ENCODE measurements around the gene VASH2.

Gene VASH2

DNA sequence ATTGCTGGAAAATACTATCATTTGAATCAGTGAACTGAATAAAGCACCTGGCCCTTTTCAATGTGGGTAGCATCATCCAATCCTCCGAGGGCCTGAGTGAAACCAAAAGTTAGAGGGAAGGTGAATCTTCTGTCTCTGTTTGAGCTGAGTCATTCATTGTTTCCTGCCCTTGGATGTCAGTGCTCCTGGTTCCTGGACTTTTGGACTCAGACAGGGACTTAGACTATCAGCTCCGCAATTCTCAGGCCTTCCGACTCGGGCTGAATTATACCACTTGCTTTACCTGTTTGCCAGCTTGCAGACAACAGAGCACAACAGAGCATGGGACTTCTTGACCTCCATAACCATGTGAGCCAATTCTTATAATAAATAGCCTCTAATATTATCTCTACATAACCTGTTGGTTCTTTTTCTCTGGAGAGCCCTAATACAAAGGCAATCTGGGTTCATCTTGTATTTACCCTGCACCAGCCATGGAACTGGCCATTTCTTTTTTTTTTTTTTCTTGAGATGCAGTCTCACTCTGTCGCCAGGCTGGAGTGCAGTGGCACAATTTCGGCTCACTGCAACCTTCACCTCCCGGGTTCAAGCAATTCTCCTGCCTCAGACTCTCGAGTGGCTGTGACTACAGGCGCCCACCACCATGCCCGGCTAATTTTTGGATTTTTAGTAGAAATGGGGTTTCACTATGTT lies 19.2 kb upstream of the VASH2 start:
- no peak for DNase-seq (ENCODE audit: low spot score)

GRCh38 chr1:212933815-212934471 lies 16.4 kb upstream of the VASH2 start:
- no peak for DNase-seq (ENCODE audit: low spot score)

DNA sequence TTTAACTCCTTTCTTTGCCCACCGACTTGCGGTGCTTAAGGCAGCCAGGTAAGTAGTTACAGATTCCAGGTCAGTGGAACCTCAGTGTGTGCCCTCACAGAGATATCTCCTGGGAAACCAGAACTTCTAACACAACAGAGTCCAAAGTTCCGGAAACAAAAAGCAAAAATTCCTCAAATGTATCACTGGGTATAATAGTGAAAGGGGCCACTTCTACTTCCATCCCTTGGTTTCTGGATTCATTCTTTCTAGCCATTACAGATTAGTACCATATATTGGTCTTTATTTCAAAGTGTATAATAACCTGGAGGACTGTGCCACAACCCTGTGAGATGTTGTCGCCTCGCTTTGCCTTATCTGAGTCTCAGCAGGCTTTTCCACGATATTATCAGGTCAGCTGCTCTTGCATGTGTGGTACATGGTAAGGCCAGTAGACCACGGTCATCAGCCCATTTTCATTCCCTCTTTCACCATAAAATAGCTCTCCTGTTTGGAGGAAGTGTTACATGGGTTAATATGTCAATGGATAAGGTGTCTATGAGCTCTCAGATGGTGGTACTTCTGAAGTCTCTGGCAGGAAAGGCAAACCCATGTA lies 14.9 kb upstream of the VASH2 start:
- DNase-seq (ENCODE audit: low spot score), result no peak

DNA sequence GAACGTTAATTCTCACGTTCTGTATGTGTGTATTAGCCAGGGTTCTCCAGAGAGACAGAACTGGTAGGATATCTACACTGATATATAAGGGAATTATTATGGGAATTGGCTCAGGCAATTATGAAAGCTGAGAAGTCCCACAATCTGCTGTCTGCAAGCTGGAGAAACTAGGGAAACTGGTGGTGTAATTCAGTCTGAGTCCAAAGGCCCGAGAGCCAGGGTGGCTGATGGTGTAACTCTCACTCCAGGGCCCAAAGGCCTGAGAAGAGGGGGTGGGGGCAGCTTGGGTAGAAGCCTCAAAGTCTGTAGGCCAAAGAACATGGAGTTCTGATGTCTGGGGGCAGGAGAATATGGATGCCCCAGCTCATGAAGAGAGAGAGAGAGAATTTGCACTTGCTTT lies 13.3 kb upstream of the VASH2 start:
- no peak for DNase-seq (ENCODE audit: low spot score)

DNA sequence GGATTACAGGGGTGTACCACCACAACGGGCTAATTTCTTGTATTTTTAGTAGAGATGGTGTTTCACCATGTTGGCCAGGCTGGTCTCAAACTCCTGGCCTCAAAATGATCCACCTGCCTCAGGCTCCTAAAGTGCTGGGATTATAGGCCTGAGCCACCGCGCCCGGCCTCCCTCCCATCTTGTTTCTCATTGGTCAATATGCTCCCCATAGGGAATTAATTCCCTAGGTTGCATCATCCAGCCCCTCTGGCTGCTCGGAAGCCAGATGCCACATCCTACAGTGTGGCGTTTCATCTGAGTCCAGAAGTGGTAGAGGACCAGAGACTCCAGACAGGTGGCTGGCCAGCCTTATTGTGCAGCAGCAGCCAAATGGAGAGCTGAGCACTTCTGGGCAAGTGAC lies 11.5 kb upstream of the VASH2 start:
- no peak for DNase-seq (ENCODE audit: low spot score)

DNA sequence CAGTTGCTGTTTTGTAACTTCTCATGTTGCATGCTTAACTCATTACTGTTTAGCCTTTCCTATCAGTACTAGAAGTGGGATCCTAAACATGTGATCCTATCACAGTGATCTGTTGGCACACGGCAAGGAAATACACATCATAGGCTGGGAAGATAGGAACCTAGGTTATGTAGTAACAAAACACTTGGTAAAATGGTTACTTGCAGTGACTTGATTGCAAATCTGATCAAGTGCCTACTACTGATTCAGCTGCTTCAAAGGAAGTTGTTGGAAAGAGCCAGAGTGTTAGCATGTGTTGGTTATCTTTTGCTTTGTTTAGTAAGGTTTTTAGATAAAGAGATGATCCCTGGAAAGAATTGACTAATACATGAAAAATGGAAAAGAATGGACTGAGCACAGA lies 8.9 kb upstream of the VASH2 start:
- DNase-seq (ENCODE audit: low spot score), result no peak

- DNase-seq (ENCODE audit: low spot score), result no peak
These were observed 7.5 kb upstream of the VASH2 start for GRCh38 chr1:212942679-212943392.

GRCh38 chr1:212943393-212943710 lies 7.0 kb upstream of the VASH2 start:
- DNase-seq (ENCODE audit: low spot score), result no peak

- no peak for DNase-seq (ENCODE audit: low spot score)
These were observed 6.0 kb upstream of the VASH2 start for GRCh38 chr1:212944229-212944901.

GRCh38 chr1:212945056-212945455 lies 5.3 kb upstream of the VASH2 start:
- no peak for DNase-seq (ENCODE audit: low spot score)

GRCh38 chr1:212945463-212946160 lies 4.7 kb upstream of the VASH2 start:
- DNase-seq (ENCODE audit: low spot score), result no peak

DNA sequence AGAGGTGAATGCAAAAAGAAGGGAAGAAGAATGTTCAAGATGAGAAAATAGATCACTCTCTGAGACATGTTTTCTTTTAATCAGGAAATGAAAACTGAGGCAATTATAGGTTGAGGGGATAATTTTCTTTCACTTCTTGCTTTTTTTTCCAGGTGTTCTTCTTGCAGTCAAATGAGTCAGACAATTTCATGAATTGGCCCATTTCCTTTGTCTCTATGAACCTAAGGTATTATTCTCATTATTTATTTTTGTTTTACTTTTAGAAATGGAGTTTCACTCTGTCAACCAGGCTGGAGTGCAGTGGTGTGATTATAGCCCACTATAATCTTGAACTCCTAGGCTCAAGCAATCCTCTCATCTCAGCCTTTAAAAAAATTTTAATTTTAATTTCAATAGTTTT lies 3.5 kb upstream of the VASH2 start:
- DNase-seq (ENCODE audit: low spot score), result no peak

- no peak for DNase-seq (ENCODE audit: low spot score)
These were observed 570 bp upstream of the VASH2 start for GRCh38 chr1:212949771-212950170.

- peak; percentile 49 for DNase-seq (ENCODE audit: low spot score)
These were observed 995 bp downstream of the VASH2 start for GRCh38 chr1:212951126-212951946.

DNA sequence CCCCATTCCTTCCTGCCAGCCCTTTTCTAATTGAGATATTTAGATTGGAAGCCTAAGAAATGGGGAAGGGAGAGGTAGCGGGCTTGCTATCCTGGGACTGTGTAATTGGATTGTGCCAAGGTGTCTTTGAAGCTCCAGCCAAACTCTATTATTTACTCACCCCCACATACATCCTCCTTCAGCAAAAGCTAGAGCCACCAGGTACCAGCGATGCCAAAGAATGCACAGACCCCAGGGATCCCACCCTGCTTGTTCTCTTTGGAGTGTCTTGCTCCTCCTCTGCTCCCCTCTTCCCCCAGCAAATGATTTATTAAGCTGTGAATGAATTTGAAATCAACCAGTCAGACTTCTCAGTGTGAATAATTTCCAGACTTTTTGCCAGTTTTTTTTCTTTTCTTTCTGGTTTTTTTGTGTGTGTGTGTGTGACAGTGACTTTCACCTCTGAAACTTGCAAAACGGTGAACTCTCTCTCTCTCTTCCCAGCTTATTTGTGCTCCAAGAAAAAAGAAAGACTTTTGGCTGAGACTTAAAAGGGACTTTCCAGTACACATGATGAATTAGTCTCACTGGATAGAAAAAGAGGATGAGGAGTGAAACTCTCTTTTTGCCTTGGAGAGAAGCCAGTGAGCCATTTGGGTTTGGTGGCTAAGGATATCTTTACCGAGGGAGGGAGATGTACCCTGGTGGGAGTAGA lies 1.8 kb downstream of the VASH2 start:
- DNase-seq (ENCODE audit: low spot score), result no peak

- DNase-seq (ENCODE audit: low spot score), result no peak
These were observed 2.3 kb downstream of the VASH2 start for GRCh38 chr1:212952641-212952976.

- no peak for DNase-seq (ENCODE audit: low spot score)
These were observed 3.0 kb downstream of the VASH2 start for GRCh38 chr1:212953321-212953720.

DNA sequence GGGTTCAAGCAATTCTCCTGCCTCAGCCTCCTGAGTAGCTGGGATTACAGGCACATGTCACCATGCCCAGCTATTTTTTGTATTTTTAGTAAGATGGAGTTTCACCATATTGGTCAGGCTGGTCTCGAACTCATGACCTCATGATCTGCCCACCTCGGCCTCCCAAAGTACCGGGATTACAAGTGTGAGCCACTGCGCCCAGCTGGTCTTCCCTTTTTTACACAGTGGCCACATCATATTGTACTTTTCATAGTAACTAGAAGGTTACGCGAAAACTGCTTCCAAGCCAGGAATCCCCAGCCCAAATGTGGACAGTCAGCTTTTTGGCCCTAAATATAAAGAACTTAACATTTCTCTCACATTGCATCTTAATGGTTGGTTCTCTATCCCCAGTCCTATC lies 4.2 kb downstream of the VASH2 start:
- no peak for DNase-seq (ENCODE audit: low spot score)

DNA sequence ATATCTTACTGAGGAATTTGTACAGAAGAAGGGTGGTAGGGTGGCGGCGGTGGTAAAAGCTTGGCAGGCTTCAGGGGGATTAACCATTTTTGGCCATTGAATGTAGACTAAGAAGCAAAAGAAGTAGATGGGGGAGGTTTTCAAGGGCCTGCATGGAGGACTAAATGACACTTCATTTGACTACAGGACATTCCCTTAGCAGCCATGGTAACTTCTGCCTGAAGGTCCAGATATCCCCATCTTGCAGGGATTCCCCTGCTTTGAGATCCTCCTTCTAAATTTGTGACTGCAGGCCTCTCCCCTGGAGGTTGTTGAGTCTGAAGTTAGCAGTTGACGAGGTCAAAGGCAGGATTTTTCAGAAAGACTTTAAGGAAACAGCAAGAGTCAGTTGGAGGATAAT lies 4.8 kb downstream of the VASH2 start:
- DNase-seq (ENCODE audit: low spot score), result no peak

- DNase-seq (ENCODE audit: low spot score), result no peak
These were observed 5.8 kb downstream of the VASH2 start for GRCh38 chr1:212955961-212956620.
